ENCODE measurements around the gene MAN2B2. TPM values are rescaled to one million over a fixed set of nuclear protein-coding genes. Genes with fewer than 3 reads are reported as not detected.

The MAN2B2 gene
- total and polyA plus RNA-seq, 10 donors, result 7.9 to 40.3 (median 31.8) TPM

DNA sequence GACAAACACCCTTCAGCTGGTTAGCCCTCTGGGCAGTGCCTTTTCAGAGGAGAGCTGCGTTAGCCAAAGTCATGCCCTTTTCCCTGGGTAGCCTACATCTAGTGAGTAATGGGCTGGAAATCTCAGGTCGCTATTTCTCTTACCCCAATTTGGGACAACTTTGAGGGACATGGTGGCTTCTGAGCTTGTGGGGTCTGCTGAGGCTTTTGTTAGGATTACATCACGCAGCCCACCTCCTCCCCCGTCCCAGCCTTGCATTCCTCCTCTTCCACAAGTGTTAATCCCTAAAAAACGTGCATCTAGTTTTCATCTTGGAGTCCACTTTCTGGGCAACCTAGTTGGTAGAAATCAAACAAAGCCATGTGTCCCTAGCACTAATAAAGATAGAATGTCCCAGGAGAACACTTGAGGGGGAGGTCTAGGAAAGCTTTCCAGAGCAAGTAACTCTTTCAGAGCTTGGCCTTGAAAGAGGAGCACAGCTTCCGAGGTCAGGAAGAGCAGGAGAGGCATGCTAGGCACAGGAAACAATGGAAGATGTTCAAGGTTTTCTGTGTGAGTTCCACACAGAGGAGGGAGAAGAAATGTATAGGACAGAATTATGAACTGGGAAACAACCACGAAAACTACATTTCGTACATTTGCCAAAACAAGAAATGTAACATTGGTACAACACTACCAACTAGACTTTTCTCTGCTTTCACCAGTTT is 68.3 kb downstream of the MAN2B2 start:
- Histone ChIP-seq H3K27ac (peak overlapping the region in 7 of 8 donors; percentile 52 to 99 (median 95)), H3K36me3 (peaks cover 0 to 23% (median 19%) of the 10 kb centered on the region in 6 donors), H3K4me1 (peaks cover 17 to 46% (median 37%) of the 10 kb centered on the region in 6 donors), H3K4me3 (peak overlapping the region in 3 of 8 donors; percentile 79 to 96 (median 92)), H3K9me3 (no peaks in the 10 kb centered on the region), H3K27me3 (replicated peaks in 1 of 7) (no peaks in the 10 kb centered on the region)
- 70 to 79% (median 78%) methylated on average over 7 to 8 of the region's 8 CpGs for WGBS, 5 donors
- TF ChIP-seq, protein P1, sequence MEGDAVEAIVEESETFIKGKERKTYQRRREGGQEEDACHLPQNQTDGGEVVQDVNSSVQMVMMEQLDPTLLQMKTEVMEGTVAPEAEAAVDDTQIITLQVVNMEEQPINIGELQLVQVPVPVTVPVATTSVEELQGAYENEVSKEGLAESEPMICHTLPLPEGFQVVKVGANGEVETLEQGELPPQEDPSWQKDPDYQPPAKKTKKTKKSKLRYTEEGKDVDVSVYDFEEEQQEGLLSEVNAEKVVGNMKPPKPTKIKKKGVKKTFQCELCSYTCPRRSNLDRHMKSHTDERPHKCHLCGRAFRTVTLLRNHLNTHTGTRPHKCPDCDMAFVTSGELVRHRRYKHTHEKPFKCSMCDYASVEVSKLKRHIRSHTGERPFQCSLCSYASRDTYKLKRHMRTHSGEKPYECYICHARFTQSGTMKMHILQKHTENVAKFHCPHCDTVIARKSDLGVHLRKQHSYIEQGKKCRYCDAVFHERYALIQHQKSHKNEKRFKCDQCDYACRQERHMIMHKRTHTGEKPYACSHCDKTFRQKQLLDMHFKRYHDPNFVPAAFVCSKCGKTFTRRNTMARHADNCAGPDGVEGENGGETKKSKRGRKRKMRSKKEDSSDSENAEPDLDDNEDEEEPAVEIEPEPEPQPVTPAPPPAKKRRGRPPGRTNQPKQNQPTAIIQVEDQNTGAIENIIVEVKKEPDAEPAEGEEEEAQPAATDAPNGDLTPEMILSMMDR (IDR thresholded peaks at IDR 0.05 in 8 of 11, conservative IDR thresholded peaks at IDR 0.05 in 3 of 11), result no peak
- peak in 1 of 3 donors; percentile 43 for TF ChIP-seq POLR2AphosphoS5 (IDR thresholded peaks at IDR 0.05)
- peak in 1 of 3 donors; percentile 4 for TF ChIP-seq POLR2A (IDR thresholded peaks at IDR 0.05)
- intact Hi-C loops (cut with DNase I; ENCODE audit: low total_unique reads), result loop anchor here (5.0 kb wide), 1 partner anchor 64 kb away; the partner anchor contains the start of gene MRFAP1L1
- no peak for DNase-seq

- peaks cover 17 to 37% (median 33%) of the 10 kb centered on the region in 6 donors for H3K4me1 ChIP-seq
- H3K9me3 ChIP-seq, result no peaks in the 10 kb centered on the region
- WGBS, 5 donors, result 69 to 87% (median 73%) methylated on average over 5 of the region's 5 CpGs
- peak overlapping the region in 4 of 8 donors; percentile 95 to 99 (median 98) for H3K27ac ChIP-seq
- no peak overlapping the region for H3K4me3 ChIP-seq
- DNase-seq, result no peak
- peaks cover 0 to 23% (median 19%) of the 10 kb centered on the region in 6 donors for H3K36me3 ChIP-seq
- TF ChIP-seq, protein P1 (IDR thresholded peaks at IDR 0.05 in 8 of 11, conservative IDR thresholded peaks at IDR 0.05 in 3 of 11), result no peak
- TF ChIP-seq POLR2AphosphoS5 (IDR thresholded peaks at IDR 0.05) (no peak), POLR2A (IDR thresholded peaks at IDR 0.05) (no peak)
- no peaks in the 10 kb centered on the region for H3K27me3 ChIP-seq (replicated peaks in 1 of 7)
- intact Hi-C loops (cut with DNase I; ENCODE audit: low total_unique reads), result loop anchor here (5.0 kb wide), 1 partner anchor 62 kb away; the partner anchor contains the start of gene MRFAP1L1
Measured at GRCh38 chr4:6644792-6645530, 70.0 kb downstream of the MAN2B2 start.

DNA sequence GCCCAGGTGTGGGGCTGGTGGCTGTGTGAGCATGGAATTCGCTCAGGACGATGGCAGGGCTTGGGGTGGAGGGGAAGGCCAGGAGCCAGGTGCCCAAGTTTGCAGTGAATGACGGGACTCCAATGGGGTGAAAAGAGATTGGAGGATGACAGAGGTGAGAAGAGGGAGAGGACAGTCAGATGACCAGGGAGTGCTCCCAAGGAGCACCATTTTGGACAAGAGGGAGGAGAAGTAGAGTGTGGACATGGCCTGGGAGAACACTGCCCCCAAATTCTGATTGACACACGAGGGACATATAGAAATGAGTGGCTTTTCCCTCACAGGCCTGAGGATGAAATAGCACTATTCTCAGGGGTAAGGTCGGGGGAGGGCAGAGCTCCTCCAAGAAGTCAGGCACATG is 72.2 kb downstream of the MAN2B2 start:
- Histone ChIP-seq H3K4me3 (no peak overlapping the region), H3K36me3 (peaks cover 0 to 18% (median 14%) of the 10 kb centered on the region in 6 donors), H3K27ac (no peak overlapping the region), H3K27me3 (replicated peaks in 1 of 7) (no peaks in the 10 kb centered on the region), H3K4me1 (peaks cover 11 to 28% (median 25%) of the 10 kb centered on the region in 6 donors), H3K9me3 (no peaks in the 10 kb centered on the region)
- 85 to 93% (median 88%) methylated on average over 5 of the region's 5 CpGs for WGBS, 5 donors
- DNase-seq, result no peak
- no peak for TF ChIP-seq POLR2A (IDR thresholded peaks at IDR 0.05)
- intact Hi-C loops (cut with DNase I; ENCODE audit: low total_unique reads), result no loop called here

- H3K4me1 ChIP-seq, result peaks cover 5 to 22% (median 19%) of the 10 kb centered on the region in 6 donors
- intact Hi-C loops (cut with DNase I; ENCODE audit: low total_unique reads), result no loop called here
- no peak overlapping the region for H3K4me3 ChIP-seq
- H3K9me3 ChIP-seq, result no peaks in the 10 kb centered on the region
- H3K36me3 ChIP-seq, result peaks cover 0 to 13% (median 9%) of the 10 kb centered on the region in 6 donors
- no peak overlapping the region for H3K27ac ChIP-seq
- no peaks in the 10 kb centered on the region for H3K27me3 ChIP-seq (replicated peaks in 1 of 7)
- no peak for DNase-seq
- TF ChIP-seq, protein P1 (IDR thresholded peaks at IDR 0.05 in 8 of 11, conservative IDR thresholded peaks at IDR 0.05 in 3 of 11), result no peak
- TF ChIP-seq POLR2AphosphoS5 (IDR thresholded peaks at IDR 0.05) (no peak), POLR2A (IDR thresholded peaks at IDR 0.05) (no peak)
- 47 to 66% (median 57%) methylated on average over 6 of the region's 6 CpGs for WGBS, 5 donors
Measured at GRCh38 chr4:6647582-6648230, 72.7 kb downstream of the MAN2B2 start.
